Eye (tissue), 1 donor: ENCODE data around the gene DPPA3.
"Not testable (repeated sequence)": the region's sequence is repeated elsewhere in the genome, so short reads cannot be mapped to it uniquely, and the experiment has no call there.

ENCODE experiments used
- DNase-seq: peaks from one replicate; pipeline ENCODE4 v3.0.0-alpha.2; 2015

DPPA3 gene

GRCh38 chr12:7731486-7731885 lies 20.3 kb downstream of the DPPA3 start:
- no peak for DNase-seq

- DNase-seq, result no peak
Observed at GRCh38 chr12:7732993-7733392, 21.8 kb downstream of the DPPA3 start.

GRCh38 chr12:7747246-7747645 lies 36.0 kb downstream of the DPPA3 start, which contains the start of gene CLEC4C:
Gene CLEC4C (minus strand): TSS chr12:7747375. CDS start chr12:7747348, 27 bp downstream.
- no peak for DNase-seq

- DNase-seq, result no peak
Observed at GRCh38 chr12:7748852-7749251, 37.6 kb downstream of the DPPA3 start.

- DNase-seq, result no peak
Observed at GRCh38 chr12:7749442-7749841, 38.2 kb downstream of the DPPA3 start.

GRCh38 chr12:7750350-7750749 lies 39.1 kb downstream of the DPPA3 start:
- no peak for DNase-seq

- no peak for DNase-seq
Observed at GRCh38 chr12:7751394-7751793, 40.2 kb downstream of the DPPA3 start.

- DNase-seq, result not testable (repeated sequence)
Observed at GRCh38 chr12:7751941-7752922, 41.0 kb downstream of the DPPA3 start.

GRCh38 chr12:7755668-7756067 lies 44.4 kb downstream of the DPPA3 start:
- DNase-seq, result not testable (repeated sequence)

GRCh38 chr12:7756993-7757392 lies 45.8 kb downstream of the DPPA3 start:
- DNase-seq, result no peak

GRCh38 chr12:7758766-7759140 lies 47.5 kb downstream of the DPPA3 start:
- no peak for DNase-seq
